OCI-LY3 (cell line): Measurements from ENCODE around the gene MINDY4.

Experiments used
- EZH2phosphoT487 ChIP-seq: fragments of 200-600 bp; shearing (Covaris generic); IDR thresholded peaks from 2 replicates; pipeline ENCODE4 v1.6.1; 2018; ENCODE audit warnings: antibody characterized with exemption, mixed run types, low read depth
- TF ChIP-seq, protein P1 (sequence below): fragments of 200-600, 300-600 bp; sonication (generic); IDR thresholded peaks from 2 replicates; pipeline ENCODE4 v1.5.1; 2014; ENCODE audit warnings: antibody characterized with exemption, low read length, low read depth

DNA sequence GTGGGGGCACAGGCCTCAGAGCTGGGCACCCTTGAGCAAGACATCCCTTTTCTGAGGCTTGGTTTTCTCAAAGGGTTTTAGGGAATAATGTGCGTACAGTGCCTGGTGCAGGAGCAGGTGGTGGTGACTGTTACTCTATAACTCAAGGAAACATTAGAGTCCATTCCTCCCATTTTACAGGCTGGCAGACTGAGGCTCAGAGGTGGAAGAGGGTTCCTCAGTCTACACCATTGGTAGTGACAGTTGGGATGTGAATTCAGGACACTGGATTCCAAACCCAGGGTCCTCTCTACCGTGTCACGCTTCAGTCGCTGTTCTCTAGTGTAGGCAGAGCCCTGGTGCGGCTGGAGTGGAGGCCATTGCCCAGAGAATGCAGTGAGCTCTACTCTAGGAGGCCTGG, 100.4 kb downstream of the MINDY4 start:
- TF ChIP-seq, protein P1, sequence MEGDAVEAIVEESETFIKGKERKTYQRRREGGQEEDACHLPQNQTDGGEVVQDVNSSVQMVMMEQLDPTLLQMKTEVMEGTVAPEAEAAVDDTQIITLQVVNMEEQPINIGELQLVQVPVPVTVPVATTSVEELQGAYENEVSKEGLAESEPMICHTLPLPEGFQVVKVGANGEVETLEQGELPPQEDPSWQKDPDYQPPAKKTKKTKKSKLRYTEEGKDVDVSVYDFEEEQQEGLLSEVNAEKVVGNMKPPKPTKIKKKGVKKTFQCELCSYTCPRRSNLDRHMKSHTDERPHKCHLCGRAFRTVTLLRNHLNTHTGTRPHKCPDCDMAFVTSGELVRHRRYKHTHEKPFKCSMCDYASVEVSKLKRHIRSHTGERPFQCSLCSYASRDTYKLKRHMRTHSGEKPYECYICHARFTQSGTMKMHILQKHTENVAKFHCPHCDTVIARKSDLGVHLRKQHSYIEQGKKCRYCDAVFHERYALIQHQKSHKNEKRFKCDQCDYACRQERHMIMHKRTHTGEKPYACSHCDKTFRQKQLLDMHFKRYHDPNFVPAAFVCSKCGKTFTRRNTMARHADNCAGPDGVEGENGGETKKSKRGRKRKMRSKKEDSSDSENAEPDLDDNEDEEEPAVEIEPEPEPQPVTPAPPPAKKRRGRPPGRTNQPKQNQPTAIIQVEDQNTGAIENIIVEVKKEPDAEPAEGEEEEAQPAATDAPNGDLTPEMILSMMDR = no peak
- TF ChIP-seq EZH2phosphoT487 = no peak
